Esophagus (tissue), 2 donors: ENCODE measurements around the gene RPP30. TPM values are rescaled to one million over a fixed set of nuclear protein-coding genes. Genes with fewer than 3 reads are reported as not detected.
"Not testable (repeated sequence)": the region's sequence is repeated elsewhere in the genome, so short reads cannot be mapped to it uniquely, and the experiment has no call there.

Experiments
- H3K27ac ChIP-seq, 2 donors: one replicate each; pipeline ENCODE4 v1.5.1; 2013; ENCODE audit warnings: low read depth in 2 of 2, mild to moderate bottlenecking in 2 of 2, inconsistent platforms in 1 of 2, low read length in 1 of 2, moderate library complexity in 1 of 2
- H3K27me3 ChIP-seq, 2 donors: one replicate each; pipeline ENCODE4 v1.6.1; 2013; ENCODE audit warnings: low read length in 2 of 2, control low read depth in 1 of 2, mild to moderate bottlenecking in 1 of 2; ENCODE audit not compliant: insufficient read depth in 2 of 2, control insufficient read depth in 1 of 2
- H3K36me3 ChIP-seq, 2 donors: one replicate each; pipeline ENCODE4 v1.6.1; 2013; ENCODE audit warnings: low read length in 1 of 2; ENCODE audit not compliant: control insufficient read depth in 2 of 2, insufficient read depth in 2 of 2
- H3K4me1 ChIP-seq, 2 donors: one replicate each; pipeline ENCODE4 v1.6.1; 2013; ENCODE audit warnings: low read length in 1 of 2; ENCODE audit not compliant: control insufficient read depth in 2 of 2, insufficient read depth in 2 of 2
- H3K4me3 ChIP-seq, 2 donors: one replicate each; pipeline ENCODE4 v1.5.1; 2013; ENCODE audit warnings: low read length in 2 of 2, mild to moderate bottlenecking in 2 of 2, low read depth in 1 of 2, moderate library complexity in 1 of 2
- H3K9me3 ChIP-seq, 2 donors: one replicate each; pipeline ENCODE4 v1.6.1; 2013; ENCODE audit warnings: mild to moderate bottlenecking in 2 of 2, low read depth in 1 of 2, low read length in 1 of 2, moderate library complexity in 1 of 2; ENCODE audit not compliant: control insufficient read depth in 2 of 2, insufficient read depth in 1 of 2
- WGBS, 2 donors: extraction: QIAGEN DNeasy Blood & Tissue Kit; methylation state at CpG; one replicate each; pipeline ENCODE4 v1.1.7; 2013; 5-methylcytosine and 5-hydroxymethylcytosine counted together
- polyA plus RNA-seq, 2 donors: library from polyadenylated mRNA; stranded (reverse); fragments of 200-250 nt; gene quantifications; one replicate each; pipeline ENCODE4 v1.2.3, GENCODE V29; 2013
- donor health status: healthy with polysubstance abuse.
- donor health status: Bipolar disorder and iron deficiency.

The RPP30 gene
- polyA plus RNA-seq, 2 donors = 21.7 to 25.0 TPM

DNA sequence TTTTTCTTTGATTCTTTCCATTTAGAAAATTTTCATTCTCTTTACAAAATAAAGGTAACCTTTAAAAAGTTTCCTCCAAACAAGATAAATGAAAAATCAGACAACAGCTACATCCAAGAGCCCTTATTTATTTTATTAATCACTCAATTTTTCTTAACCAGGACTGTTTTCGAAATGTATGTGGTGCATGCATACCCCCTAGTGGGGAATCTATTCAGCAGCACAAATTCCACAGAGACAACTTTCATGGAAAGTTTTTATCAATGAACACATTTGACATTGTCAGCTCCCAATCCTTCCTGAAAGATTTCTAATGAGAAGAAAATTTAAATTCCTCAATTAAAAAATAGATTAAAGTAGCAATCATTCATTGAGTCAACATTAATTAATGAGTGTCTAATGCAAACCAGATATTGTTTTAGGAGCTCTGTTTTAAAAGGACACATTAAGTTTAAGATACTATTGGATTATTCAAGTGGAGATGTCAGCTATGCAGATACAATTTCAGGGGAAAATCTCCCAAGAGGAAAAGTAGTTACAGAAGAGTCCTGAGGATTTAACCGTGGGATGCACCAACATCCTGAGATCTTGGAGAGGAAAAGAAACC, 8.8 kb upstream of the RPP30 start:
- 29 to 33% methylated on average over 2 of the region's 2 CpGs for WGBS, 2 donors
- Histone ChIP-seq H3K36me3 (no peaks in the 10 kb centered on the region), H3K4me1 (no peaks in the 10 kb centered on the region), H3K9me3 (no peaks in the 10 kb centered on the region), H3K4me3 (no peak overlapping the region), H3K27ac (no peak overlapping the region), H3K27me3 (no peaks in the 10 kb centered on the region)

DNA sequence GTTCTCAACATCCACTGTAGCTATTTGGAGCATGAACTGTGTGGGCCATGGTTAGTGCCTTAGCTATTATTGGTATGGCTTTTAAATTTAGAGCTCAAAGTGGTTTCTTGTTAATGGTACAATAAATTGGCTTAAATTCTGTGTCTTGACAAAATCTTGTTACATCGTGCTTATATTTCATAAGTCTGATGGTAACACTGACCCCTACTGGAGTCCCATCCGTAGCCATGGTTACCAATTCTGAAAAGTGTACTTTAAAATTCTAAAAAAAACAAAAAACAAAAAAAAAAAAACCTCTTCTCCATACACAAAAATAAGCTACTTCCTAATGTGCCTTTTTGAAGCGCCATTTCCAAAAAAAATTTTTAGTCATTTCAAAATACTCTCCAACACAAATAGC, 6.4 kb upstream of the RPP30 start:
- no peaks in the 10 kb centered on the region for H3K36me3 ChIP-seq
- no peaks in the 10 kb centered on the region for H3K4me1 ChIP-seq
- WGBS, 2 donors = 38 to 39% methylated on average over 3 of the region's 3 CpGs
- no peak overlapping the region for H3K27ac ChIP-seq
- H3K4me3 ChIP-seq = no peak overlapping the region
- H3K9me3 ChIP-seq = no peaks in the 10 kb centered on the region
- no peaks in the 10 kb centered on the region for H3K27me3 ChIP-seq

- H3K9me3 ChIP-seq = no peaks in the 10 kb centered on the region
- no peaks in the 10 kb centered on the region for H3K27me3 ChIP-seq
- WGBS, 2 donors = 82 to 83% methylated on average over 4 of the region's 4 CpGs
- H3K36me3 ChIP-seq = no peaks in the 10 kb centered on the region
- no peak overlapping the region for H3K27ac ChIP-seq
- no peaks in the 10 kb centered on the region for H3K4me1 ChIP-seq
- H3K4me3 ChIP-seq = no peak overlapping the region
These were observed 5.7 kb upstream of the RPP30 start for GRCh38 chr10:90866050-90866598.

DNA sequence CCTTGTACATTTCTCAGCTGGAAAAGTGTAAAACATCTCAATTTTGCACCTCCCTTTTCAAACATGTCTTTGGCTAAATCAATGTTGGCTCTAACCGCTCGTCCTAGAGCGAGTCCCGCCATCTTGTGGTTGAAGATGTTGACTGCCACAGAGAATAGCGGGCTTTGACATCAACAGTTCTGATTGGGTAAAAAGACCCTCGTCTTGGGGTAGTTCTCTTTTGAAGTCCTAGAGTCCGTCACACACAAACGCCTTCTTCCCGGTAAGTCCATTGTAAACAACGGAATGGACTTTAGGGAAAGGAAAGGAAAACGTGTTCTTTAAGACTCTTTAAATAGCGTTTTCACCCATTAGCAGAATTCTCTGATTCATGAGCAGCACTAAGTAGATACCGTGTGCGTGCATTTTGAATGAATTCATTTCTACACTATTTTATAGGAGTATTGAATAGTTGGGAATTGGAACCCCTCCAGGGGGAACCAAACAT, 452 bp upstream of the RPP30 start:
- H3K27ac ChIP-seq = peak overlapping the region in 1 of 2 donors; percentile 3
- H3K4me1 ChIP-seq = peaks cover 0 to 2% of the 10 kb centered on the region in 2 donors
- WGBS, 2 donors = 2 to 3% methylated on average over 14 of the region's 14 CpGs

GRCh38 chr10:90872648-90873020, 860 bp downstream of the RPP30 start:
- H3K9me3 ChIP-seq = no peaks in the 10 kb centered on the region
- H3K4me3 ChIP-seq = peak overlapping the region; percentile 83 to 95
- peaks cover 0 to 2% of the 10 kb centered on the region in 2 donors for H3K4me1 ChIP-seq
- H3K27me3 ChIP-seq = no peaks in the 10 kb centered on the region
- H3K27ac ChIP-seq = no peak overlapping the region
- WGBS, 2 donors = 22 to 26% methylated on average over 8 of the region's 8 CpGs
- peaks cover 3 to 11% of the 10 kb centered on the region in 2 donors for H3K36me3 ChIP-seq

More for the DNA sequence above, 452 bp upstream of the RPP30 start:
- H3K4me3 ChIP-seq = peak overlapping the region; percentile 83 to 95
- H3K9me3 ChIP-seq = no peaks in the 10 kb centered on the region
- peaks cover 3 to 4% of the 10 kb centered on the region in 2 donors for H3K36me3 ChIP-seq
- H3K27me3 ChIP-seq = no peaks in the 10 kb centered on the region

GRCh38 chr10:90879062-90879461, 7.3 kb downstream of the RPP30 start:
- Histone ChIP-seq H3K4me1 (no peaks in the 10 kb centered on the region), H3K36me3 (peaks cover 3 to 11% of the 10 kb centered on the region in 2 donors), H3K27me3 (no peaks in the 10 kb centered on the region), H3K9me3 (no peaks in the 10 kb centered on the region), H3K27ac (no peak overlapping the region), H3K4me3 (no peak overlapping the region)
- 84 to 89% methylated on average over 2 of the region's 2 CpGs for WGBS, 2 donors

DNA sequence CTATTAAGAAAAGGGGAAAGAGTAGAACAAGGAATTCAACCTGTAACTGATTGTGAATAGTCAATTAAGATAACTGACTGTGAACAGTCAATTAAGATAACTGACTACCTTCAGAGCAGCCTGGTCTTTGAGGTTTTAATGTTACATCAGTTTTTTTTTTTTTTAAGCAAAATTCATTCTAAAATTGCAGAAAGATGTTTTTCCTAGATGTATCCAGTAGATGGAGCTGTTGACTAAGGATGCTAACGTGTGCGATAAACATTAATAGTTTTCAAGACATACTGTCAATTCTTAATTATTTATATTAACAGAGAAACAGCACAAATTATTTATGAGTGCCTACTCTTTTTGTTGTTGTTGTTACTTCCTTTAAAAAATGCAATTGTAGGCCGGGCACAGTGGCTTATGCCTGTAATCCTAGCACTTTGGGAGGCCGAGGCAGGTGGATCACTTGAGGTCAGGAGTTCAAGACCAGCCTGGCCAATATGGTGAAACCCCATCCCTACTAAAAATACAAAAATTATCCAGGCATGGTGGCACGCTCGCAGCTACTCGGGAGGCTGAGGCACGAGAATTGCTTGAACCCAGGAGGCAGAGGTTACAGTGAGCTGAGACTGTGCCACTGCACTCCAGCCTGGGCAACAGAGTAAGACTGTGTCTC, 8.4 kb downstream of the RPP30 start:
- not testable (repeated sequence) for H3K4me3 ChIP-seq, H3K27ac ChIP-seq, H3K9me3 ChIP-seq, H3K4me1 ChIP-seq, H3K27me3 ChIP-seq
- WGBS, 2 donors = 69 to 76% methylated on average over 8 of the region's 8 CpGs
- peaks cover 3 to 14% of the 10 kb centered on the region in 2 donors for H3K36me3 ChIP-seq

DNA sequence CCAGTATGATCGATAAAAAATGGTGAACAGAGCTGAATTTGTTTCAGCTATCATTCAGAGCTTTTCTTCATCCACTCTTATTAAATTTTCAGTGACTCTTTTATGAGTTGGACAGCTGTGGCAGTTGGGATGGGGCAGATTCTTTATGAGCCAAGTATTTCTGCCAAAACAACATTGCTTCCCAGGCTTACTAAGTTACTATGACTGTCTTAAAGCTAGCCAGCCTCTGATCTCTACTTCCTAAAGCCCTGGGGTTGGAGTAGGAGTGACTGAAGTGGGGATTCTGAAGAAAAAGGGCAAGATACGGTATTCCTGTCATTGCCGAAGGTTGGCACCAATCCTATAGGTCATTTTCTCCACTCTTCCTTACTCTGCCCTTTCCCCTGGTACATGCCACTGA, 12.7 kb downstream of the RPP30 start:
- Histone ChIP-seq H3K4me1 (no peaks in the 10 kb centered on the region), H3K27me3 (no peaks in the 10 kb centered on the region), H3K27ac (no peak overlapping the region), H3K9me3 (no peaks in the 10 kb centered on the region), H3K4me3 (no peak overlapping the region), H3K36me3 (peaks cover 5 to 6% of the 10 kb centered on the region in 2 donors)
- WGBS, 2 donors = 79 to 85% methylated on average over 3 of the region's 3 CpGs

- Histone ChIP-seq H3K36me3 (peaks cover 5 to 6% of the 10 kb centered on the region in 2 donors), H3K4me1 (no peaks in the 10 kb centered on the region), H3K9me3 (no peaks in the 10 kb centered on the region), H3K27ac (no peak overlapping the region), H3K27me3 (no peaks in the 10 kb centered on the region), H3K4me3 (no peak overlapping the region)
- WGBS, 2 donors = 98 to 100% methylated on average over 1 of the region's 1 CpG
These were observed 13.4 kb downstream of the RPP30 start for GRCh38 chr10:90885176-90885575.
